HPDE6-E6E7 (cell line): ENCODE data around the gene EFCC1.
"Not testable (repeated sequence)": the region's sequence is repeated elsewhere in the genome, so short reads cannot be mapped to it uniquely, and the experiment has no call there.

Experiments used
- DNase-seq: peaks from one replicate; pipeline ENCODE4 v3.0.0; 2011; ENCODE audit warnings: missing footprints; ENCODE audit errors: extremely low spot score

EFCC1 gene

GRCh38 chr3:129054605-129055104 lies 53.6 kb downstream of the EFCC1 start:
- DNase-seq, result no peak

GRCh38 chr3:129056451-129057173 lies 55.5 kb downstream of the EFCC1 start:
- DNase-seq, result no peak

- DNase-seq, result no peak
These were observed 56.1 kb downstream of the EFCC1 start for GRCh38 chr3:129057249-129057648.

GRCh38 chr3:129058441-129059200 lies 57.5 kb downstream of the EFCC1 start:
- no peak for DNase-seq

GRCh38 chr3:129059311-129059958 lies 58.3 kb downstream of the EFCC1 start:
- DNase-seq, result no peak

- no peak for DNase-seq
These were observed 59.3 kb downstream of the EFCC1 start, which contains the start of gene GP9 for GRCh38 chr3:129060276-129061022. GP9 (plus strand) TSS chr3:129060779; CDS start chr3:129061740, 961 bp downstream.

- DNase-seq, result no peak
These were observed 60.2 kb downstream of the EFCC1 start for GRCh38 chr3:129061023-129061887.

- DNase-seq, result no peak
These were observed 61.1 kb downstream of the EFCC1 start for GRCh38 chr3:129061888-129062834.

GRCh38 chr3:129063091-129063640 lies 62.1 kb downstream of the EFCC1 start:
- no peak for DNase-seq

- no peak for DNase-seq
These were observed 62.9 kb downstream of the EFCC1 start for GRCh38 chr3:129063841-129064482.

- no peak for DNase-seq
These were observed 64.1 kb downstream of the EFCC1 start for GRCh38 chr3:129065016-129065719.

- no peak for DNase-seq
These were observed 64.6 kb downstream of the EFCC1 start for GRCh38 chr3:129065720-129066073.

- DNase-seq, result not testable (repeated sequence)
These were observed 66.6 kb downstream of the EFCC1 start for GRCh38 chr3:129067719-129068118.

GRCh38 chr3:129068291-129068886 lies 67.3 kb downstream of the EFCC1 start:
- DNase-seq, result no peak

GRCh38 chr3:129069313-129070085 lies 68.4 kb downstream of the EFCC1 start:
- DNase-seq, result not testable (repeated sequence)

- no peak for DNase-seq
These were observed 69.2 kb downstream of the EFCC1 start for GRCh38 chr3:129070086-129070885.
